Myocyte (in vitro differentiated cells): ENCODE measurements around the gene NAT14. TPM values are rescaled to one million over a fixed set of nuclear protein-coding genes. Genes with fewer than 3 reads are reported as not detected.

Experiments used
- DNase-seq: peaks from one replicate; pipeline ENCODE4 v3.0.0-alpha.2; 2012; ENCODE audit warnings: low read depth
- total RNA-seq: library from RNA; depleted of rRNA; stranded (reverse); fragments of >200 nt; gene quantifications from 2 replicates; pipeline ENCODE4 v1.2.3, GENCODE V29; 2014

Gene NAT14
- total RNA-seq, 1 donor from 2014 or later = 24.7 TPM

DNA sequence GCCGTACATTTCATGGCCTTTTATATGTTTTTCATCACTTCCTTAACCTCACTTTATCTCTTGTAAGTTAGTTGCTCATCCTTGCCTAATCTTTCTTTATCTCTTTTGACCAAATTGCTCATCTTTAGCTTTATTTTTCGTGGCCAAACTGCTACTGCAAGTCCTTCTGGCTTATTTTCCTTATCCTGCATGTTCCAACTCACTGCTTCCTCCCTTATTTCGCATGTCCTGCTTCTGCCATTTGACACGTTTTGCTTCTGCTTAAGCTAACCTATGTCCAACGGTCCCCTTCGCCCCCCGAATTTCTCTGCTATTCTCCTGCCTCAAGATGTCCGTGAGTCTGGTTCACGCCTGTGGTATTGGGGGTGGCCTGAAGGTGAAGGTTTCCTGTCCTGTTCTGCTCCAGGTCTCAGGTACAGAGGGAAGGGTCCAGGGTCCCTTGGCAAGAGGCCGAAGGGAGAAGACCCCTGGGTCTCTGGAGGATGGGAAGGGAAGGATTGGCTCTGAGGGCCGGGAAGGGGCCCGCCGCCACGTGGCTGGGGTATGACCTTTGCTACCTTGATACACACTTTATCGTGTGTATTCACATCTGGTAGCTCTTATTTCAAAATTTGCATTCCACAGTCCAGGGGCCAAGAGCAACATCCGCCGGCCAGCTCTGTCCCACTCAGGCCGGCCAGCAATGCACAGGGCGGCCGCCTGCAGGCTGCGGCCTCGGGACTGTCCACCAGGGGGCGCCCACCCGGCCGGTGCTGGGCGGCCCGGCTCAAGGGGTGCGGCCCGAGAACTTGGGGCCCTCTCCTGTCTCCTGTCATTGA is 17.5 kb upstream of the NAT14 start:
- DNase-seq = peak; percentile 58

DNA sequence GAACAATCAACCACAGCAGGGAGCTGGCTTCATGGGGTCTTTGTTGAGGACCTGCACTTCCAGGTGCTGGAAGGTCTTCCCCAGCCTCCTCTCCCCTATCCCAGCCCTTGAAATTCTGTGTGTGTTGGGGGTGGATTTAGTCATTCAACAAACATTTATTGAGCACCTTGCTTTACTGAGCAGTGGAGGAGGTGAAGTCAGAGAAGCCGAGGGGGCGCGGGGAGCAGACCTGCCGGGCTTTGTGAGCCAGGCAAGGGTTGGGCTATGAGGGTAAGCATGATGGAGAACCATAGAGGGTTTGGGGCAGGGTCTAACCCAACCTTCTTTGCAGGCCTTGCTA is 17.0 kb upstream of the NAT14 start:
- no peak for DNase-seq

DNA sequence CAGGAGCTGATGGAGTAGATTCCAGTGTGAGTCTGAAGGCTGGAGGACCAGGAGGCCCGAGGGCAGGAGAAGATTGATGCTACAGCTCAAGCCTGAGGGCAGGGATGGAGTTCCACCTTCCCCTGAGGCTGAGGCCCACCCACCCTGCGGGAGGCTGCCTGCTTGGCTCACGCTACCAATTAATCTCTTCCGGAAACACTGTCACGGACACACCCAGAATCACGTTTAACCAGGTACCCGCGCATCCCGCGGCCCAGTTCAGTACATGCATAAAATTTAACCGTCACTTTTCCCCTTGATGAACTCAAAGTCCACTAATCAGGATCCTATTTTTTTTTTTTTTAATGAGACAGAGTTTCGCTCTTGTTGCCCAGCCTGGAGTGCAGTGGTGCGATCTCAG is 13.7 kb upstream of the NAT14 start:
- no peak for DNase-seq

DNA sequence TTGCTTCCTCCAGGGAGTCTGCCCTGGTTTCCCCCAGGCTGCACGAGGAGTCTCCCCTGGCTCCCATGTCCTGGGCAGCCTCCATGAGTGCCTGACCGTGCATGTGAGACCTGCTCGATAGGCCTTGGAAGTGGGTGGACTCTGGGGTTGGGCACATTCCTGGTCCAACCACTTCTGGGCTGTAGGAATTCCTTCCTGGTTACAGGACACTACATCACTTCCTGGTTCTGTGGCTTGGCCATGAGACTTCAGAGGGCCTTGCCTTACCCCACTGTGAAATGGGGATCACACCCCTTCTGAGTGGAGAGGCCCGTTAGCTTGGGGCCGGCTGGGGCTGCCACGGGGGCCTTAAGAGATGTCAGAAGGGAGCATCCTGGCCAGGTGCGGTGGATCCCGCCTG is 12.5 kb upstream of the NAT14 start:
- DNase-seq = peak; percentile 89

DNA sequence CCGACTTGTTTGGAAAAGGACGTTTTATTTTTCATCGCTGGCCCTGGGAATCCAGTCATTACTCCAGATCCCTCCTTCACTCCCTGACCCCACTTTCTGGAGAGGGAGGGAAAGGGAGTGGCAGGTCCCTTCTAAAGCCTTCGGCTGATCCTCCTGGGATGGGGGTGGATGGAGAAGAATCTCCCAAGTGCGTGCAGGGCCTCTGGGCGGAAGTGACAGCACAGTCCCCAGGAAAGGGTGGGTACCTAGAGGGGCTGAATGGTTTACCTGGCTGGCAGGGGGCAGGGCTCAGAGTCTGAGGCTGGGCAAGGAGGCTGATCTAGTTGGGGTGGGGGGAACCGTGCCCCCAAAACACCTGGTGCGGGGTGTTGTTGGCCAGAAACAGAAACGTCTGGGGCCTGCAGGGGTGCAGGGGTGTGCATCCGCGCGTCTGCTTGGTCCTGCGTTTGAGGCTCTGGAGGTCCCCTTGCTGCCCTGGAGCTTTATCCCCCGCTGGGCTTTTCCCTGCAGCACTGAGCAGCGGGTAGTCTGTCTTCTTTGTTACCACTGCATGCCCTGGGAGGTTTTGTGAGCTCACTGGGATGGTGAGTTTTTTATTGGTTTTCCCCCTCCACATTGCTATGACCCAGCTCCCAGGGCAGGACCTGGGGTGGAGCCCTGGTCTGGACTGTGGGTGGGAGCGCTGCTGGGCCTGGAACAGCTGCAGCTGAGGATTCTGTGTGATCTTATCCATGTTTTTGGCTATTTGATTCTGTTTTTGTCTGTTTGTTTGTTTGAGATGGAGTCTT is 11.6 kb upstream of the NAT14 start:
- DNase-seq = peak; percentile 94

DNA sequence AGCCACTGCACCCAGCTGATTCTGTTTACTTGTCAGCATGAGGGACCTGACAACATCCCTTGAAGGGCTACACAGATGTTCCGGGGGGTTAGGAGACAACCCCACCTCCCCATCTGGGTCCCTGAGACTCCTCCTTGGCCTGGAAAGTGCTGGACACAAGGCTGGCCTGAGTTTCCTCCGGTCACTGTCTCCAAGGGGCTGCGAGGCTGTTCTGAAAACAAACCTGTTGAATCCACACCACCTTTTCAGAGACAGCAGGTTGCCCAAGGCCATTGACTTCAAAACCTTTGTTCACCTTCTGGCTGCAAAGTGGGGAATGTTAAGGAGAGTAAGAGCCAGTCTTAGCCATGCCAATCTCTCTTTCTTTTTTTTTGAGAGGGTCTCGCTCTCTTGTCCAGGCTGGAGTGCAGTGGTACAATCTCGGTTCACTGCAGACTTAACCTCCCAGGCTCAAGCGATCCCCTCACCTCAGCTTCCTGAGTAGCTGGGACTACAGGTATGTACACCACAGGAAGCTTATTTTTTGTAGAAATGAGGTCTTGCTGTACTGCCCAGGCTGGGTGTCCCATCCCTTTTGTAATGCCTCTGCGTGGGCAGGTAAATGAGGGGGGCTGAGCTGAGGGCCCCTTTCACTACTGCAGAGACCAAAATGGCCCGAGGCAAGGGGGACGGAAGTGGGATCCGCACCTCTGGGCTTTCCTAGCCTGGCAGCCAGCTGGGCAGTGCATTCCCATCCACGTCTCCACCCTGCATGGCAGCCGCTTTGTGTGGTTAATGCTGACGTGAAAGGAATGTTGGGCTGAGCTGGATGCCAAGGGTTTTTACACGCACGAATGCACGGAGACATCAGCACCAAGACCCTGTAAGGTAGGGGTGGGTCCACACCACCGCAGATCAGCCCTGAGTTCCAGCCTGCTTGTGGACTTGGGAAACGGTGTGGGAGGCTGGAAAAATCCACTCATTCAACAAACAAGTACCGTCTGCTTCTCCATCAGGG is 10.4 kb upstream of the NAT14 start:
- peak; percentile 96 for DNase-seq

DNA sequence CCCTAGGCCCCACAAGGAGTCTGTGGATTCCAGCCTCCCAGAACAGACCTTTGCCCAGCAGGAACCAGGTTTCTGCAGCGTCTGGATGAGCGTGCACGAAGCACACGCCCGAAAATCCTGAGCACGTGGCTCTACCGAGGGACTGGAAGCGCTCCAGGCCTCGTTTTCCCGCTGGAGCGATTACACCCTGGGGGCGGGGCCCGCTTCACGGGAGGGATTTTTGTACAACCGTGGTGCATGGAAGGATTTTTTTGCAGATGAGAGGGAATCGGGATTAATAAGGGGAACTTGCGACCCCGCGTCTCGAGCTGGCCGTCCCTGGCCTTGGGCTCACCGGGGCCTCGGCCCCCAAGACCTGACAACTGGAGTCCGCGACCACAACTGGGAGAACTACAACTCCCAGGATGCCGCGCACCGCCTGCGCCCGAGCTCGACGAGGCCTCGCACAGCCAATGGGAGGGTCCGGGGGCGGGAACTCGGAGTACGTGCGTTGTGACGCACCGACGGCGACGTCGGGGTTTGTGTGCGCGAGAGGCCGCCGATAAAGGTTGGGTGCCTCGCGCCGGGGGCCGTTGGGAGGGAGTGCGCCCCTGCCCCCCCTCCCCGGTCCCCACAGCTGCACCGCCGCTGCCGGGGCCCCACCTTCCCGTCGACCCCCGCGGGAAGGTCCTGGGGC is 8.8 kb upstream of the NAT14 start, which contains the start of gene ZNF628:
Gene ZNF628, plus strand, starts transcription at position 518 of the 676 bp plus-strand sequence. CDS start 3,294 bp downstream, outside the sequence.
- DNase-seq = peak; percentile 99

DNA sequence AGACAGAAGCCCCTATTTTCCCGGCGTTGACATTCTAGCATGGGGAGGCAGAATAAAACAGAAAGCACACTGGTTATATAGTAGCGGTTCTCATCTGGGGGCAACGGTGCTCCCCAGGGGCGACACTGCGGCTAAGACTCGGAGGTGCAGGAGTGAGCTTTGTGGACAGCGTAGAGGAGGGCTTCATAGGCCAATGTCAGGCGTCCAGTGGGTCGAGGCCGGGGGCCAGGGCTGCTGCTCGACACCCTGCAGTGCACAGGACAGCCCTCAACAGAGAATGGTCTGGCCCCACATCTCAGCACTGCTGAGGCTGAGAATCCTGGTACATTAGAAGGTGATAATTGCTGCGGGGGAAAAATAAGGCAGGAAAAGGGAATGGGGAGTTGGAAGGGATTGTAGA is 7.1 kb upstream of the NAT14 start:
- no peak for DNase-seq

DNA sequence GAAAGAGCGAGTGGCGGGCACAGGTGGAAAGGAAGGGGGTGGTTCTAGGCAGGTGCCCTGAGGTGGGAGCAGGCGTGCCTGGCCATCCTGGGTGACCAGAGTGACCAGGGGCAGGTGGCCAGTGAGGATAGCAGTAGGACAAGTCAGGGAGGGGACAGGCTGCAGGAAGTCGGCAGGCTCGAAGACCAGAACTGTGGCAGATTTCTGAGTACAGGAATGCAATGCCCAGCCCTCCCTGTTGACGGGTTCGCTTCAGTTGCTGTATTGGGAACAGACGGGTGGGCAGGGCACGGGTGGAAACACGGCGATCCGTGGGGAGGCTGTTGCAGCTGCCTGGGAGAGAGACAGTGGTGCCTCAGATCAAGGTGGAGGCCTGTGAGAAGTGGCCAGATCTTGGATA is 6.6 kb upstream of the NAT14 start:
- no peak for DNase-seq

DNA sequence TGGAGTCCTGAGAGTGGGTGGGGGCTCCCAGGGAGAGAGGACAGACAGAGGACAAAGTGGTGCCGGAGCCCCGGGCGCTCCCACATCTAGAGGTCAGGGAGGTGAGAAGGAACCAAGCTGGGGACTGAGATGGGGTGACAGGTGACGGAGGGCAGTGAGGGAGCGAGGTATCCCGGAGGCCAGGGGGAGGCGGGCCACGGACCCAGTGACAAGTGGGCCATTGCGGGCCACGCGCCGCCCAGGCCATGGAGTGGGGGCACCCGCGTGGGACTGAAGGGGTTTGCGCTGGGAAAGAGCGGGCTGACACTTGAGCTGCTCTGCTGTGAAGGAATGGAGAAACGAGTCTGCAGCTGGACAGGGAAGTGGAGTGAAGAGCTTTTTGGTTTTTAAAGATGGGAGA is 5.9 kb upstream of the NAT14 start:
- no peak for DNase-seq

DNA sequence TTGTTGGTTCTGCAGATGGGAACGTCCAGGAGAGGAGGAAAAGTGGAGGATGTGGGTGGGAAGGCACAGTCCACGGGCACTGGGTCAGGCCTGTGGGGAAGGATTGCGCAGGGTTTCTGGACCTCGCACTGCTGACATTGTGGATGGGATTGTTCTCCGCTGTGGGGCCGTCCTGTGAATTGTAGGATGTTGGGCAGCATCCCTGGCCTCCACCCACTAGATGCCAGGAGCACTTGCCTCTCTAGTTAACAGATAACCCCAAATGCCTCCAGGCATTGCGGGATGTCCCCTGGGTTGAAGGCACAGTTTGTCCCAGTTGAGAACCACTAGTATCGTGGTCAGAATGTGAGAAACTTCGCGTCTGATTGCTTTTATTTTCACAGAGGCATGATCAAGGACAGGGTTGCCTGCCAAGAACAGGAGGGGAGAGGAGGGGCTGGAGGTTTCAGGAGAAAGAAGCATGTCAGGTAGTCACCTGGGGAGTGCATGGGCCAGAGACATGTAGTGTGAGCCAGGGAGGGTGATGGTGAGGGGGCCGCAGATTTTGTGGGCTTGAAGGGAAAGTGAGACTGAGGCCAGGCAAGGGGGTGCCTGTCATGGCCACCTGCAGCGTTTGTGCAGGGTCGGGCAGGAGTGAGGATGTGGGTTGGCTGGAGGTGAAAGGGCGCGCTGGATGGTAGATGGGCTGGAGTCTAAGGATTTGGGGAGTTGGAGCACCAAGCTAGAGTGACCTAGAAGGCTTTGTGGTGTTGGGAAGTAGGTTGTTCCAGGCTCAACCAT is 5.3 kb upstream of the NAT14 start:
- no peak for DNase-seq

DNA sequence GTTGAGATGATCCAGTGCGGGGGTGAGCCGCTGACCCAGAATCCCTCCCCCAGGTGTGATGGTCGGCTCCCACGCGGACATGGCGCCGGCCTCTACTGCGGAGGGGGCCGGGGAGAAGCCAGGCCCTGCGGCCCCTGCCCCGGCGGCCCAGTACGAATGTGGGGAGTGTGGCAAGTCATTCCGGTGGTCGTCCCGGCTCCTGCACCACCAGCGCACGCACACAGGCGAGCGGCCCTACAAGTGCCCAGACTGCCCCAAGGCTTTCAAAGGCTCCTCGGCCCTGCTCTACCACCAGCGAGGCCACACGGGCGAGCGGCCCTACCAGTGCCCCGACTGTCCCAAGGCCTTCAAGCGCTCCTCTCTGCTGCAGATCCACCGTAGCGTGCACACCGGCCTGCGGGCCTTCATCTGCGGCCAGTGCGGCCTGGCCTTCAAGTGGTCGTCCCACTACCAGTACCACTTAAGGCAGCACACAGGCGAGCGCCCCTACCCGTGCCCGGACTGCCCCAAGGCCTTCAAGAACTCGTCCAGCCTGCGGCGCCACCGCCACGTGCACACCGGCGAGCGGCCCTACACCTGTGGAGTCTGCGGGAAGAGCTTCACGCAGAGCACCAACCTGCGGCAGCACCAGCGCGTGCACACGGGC is 3.7 kb upstream of the NAT14 start:
- DNase-seq = no peak

DNA sequence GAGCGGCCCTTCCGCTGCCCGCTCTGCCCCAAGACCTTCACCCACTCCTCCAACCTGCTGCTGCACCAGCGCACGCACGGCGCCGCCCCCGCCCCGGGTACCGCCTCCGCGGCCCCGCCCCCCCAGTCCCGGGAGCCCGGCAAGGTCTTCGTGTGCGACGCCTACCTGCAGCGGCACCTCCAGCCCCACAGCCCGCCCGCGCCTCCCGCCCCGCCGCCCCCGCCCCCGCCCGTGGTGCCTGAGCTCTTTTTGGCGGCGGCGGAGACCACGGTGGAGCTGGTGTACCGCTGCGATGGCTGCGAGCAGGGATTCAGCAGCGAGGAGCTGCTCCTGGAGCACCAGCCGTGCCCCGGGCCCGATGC is 3.2 kb upstream of the NAT14 start:
- no peak for DNase-seq

DNA sequence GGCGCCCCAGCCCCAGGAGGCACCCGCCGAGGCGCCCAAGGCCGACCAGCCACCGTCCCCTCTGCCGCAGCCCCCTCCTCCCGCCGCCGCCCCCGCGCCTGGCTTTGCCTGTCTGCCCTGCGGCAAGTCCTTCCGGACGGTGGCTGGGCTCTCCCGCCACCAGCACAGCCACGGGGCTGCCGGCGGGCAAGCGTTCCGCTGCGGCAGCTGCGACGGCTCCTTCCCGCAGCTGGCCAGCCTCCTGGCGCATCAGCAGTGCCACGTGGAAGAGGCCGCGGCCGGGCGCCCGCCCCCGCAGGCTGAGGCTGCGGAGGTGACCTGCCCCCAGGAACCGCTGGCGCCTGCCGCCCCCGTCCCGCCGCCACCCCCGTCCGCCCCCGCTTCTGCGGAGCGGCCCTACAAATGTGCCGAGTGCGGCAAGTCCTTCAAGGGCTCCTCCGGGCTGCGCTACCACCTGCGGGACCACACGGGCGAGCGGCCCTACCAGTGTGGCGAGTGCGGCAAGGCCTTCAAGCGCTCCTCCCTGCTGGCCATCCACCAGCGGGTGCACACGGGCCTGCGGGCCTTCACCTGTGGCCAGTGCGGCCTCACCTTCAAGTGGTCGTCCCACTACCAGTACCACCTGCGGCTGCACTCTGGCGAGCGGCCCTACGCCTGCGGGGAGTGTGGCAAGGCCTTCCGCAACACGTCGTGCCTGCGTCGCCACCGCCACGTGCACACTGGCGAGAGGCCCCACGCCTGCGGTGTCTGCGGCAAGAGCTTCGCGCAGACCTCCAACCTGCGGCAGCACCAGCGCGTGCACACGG is 2.6 kb upstream of the NAT14 start:
- no peak for DNase-seq

DNA sequence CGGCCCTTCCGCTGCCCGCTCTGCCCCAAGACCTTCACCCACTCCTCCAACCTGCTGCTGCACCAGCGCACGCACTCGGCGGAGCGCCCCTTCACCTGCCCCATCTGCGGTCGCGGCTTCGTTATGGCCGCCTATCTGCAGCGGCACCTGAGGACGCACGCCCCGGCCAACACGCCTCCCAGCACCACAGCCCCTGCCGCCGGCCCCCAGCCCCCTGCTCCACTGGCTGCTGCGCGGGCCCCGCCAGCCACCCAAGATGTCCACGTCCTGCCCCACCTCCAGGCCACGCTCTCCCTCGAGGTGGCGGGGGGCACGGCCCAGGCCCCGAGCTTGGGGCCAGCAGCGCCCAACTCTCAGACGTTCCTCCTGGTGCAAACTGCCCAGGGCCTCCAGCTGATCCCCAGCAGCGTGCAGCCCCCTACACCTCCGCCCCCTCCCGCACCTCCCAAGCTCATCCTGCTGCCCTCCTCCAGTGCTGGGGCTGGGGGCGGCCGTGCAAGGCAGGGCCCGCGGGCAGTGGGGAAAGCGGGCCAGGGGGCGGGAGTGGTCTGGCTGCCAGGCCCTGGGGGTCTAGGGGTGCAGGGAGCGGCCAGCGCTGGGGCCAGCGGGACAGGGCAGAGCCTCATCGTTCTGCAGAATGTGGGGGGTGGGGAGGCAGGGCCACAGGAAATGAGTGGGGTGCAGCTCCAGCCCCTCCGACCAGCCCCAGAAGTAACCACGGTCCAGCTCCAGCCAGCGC is 1.9 kb upstream of the NAT14 start:
- DNase-seq = no peak

DNA sequence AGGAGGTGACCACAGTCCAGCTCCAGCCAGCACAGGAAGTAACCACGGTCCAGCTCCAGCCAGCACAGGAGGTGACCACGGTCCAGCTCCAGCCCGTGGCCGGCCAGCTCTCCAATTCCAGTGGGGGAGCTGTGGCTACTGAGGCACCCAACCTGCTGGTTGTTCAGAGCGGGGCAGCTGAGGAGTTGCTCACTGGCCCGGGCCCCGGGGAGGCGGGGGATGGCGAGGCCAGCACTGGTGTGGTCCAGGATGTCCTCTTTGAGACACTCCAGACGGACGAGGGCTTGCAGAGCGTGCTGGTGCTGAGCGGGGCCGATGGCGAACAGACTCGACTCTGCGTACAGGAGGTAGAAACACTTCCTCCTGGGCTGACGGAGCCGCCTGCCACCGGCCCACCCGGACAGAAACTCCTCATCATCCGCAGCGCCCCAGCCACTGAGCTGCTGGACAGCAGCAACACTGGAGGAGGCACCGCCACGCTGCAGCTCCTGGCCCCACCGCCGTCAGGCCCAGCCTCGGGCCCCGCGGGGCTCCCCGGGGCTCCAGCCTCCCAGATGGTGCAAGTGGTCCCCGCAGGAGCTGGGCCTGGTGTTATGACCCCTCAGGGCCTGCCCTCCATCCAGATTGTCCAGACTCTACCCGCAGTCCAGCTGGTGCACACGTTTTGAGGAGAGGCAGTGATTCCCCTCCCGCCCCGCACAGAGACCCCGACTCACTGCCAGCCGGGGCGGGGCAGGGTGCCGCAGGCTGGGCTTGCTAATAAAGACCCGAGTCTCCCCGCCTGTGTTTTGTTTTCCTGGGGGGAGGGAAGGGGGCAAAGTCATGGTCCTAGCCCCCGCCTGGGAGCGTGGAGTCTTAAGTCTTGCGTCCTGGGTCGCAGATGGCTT is 1.0 kb upstream of the NAT14 start:
- peak; percentile 70 for DNase-seq

DNA sequence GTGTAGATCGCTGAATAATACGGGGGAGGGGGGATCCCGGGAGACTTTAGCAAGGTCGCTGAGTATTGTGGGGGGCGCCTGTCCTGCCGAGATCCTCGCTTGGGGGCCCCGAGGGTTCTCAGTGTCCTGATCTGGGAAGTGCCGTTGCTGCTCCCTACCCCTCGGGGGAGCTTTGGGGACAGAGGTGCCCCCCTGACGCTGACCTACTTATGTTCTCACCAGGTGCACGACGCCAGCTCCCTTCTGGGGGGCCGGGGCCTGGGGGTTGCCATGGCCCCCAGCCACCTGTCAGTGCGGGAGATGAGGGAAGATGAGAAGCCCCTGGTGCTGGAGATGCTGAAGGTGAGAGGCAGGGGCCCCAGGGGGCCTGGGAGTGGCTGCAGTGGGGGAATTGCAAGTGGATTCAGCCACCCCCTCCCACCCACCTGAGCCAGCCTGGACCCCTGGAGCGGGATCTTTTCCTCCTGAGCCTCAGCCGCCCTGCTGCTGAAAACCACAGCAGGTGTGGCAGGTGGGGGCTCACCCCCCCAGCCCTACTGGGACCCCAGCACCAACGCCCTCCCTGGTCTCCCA is 537 bp downstream of the NAT14 start:
- DNase-seq = no peak
